Hepatocyte (in vitro differentiated cells): ENCODE data around the gene AIFM3. TPM values are rescaled to one million over a fixed set of nuclear protein-coding genes. Genes with fewer than 3 reads are reported as not detected.
A peak's percentile ranks its signal among the peaks of the same experiment; 100 is the strongest.

Experiments
- DNase-seq: peaks from one replicate; pipeline ENCODE4 v3.0.0-alpha.2; 2016; ENCODE audit warnings: low spot score
- H2AFZ ChIP-seq: fragments of 200-600 bp; sonication (generic); 2 replicates; pipeline ENCODE4 v1.6.0; 2016; ENCODE audit warnings: antibody characterized with exemption, mild to moderate bottlenecking
- H3K27ac ChIP-seq: fragments of 200-600 bp; sonication (generic); 2 replicates; pipeline ENCODE4 v1.5.1; 2016; ENCODE audit warnings: mild to moderate bottlenecking
- H3K27me3 ChIP-seq: fragments of 200-600 bp; sonication (generic); 2 replicates; pipeline ENCODE4 v1.6.1; 2016
- H3K36me3 ChIP-seq: fragments of 200-600 bp; sonication (generic); replicated peaks from 2 replicates; pipeline ENCODE4 v1.5.1; 2016; ENCODE audit warnings: low read depth; ENCODE audit not compliant: insufficient read depth
- H3K4me1 ChIP-seq: fragments of 200-600 bp; sonication (generic); 2 replicates; pipeline ENCODE4 v1.5.1; 2016; ENCODE audit warnings: mild to moderate bottlenecking, moderate library complexity; ENCODE audit not compliant: insufficient read depth
- H3K4me2 ChIP-seq: fragments of 200-600 bp; sonication (generic); 2 replicates; pipeline ENCODE4 v1.6.0; 2016
- H3K4me3 ChIP-seq: fragments of 200-600 bp; sonication (generic); 2 replicates; pipeline ENCODE4 v1.5.1; 2016; ENCODE audit warnings: mild to moderate bottlenecking
- H3K79me2 ChIP-seq: fragments of 200-600 bp; sonication (generic); 2 replicates; pipeline ENCODE4 v1.6.0; 2017; ENCODE audit warnings: mild to moderate bottlenecking
- H3K9me2 ChIP-seq: fragments of 200-600 bp; sonication (generic); replicated peaks from 2 replicates; pipeline ENCODE4 v1.6.0; 2017; ENCODE audit warnings: mild to moderate bottlenecking; ENCODE audit not compliant: insufficient read depth
- H3K9me3 ChIP-seq: fragments of 200-600 bp; sonication (generic); 2 replicates; pipeline ENCODE4 v1.5.1; 2016; ENCODE audit warnings: low read depth, mild to moderate bottlenecking
- H4K20me1 ChIP-seq: fragments of 200-600 bp; sonication (generic); 2 replicates; pipeline ENCODE4 v1.6.0; 2016; ENCODE audit warnings: mild to moderate bottlenecking; ENCODE audit not compliant: insufficient read depth, poor library complexity, severe bottlenecking
- CTCF ChIP-seq: fragments of 200-600 bp; sonication (generic); IDR thresholded peaks from 2 replicates; pipeline ENCODE4 v1.5.1; 2016; ENCODE audit warnings: antibody characterized with exemption, mild to moderate bottlenecking; ENCODE audit not compliant: poor library complexity
- EZH2 ChIP-seq: fragments of 200-600 bp; sonication (generic); IDR thresholded peaks from 2 replicates; pipeline ENCODE4 v1.6.1; 2016; ENCODE audit warnings: antibody characterized with exemption, mild to moderate bottlenecking, borderline replicate concordance
- EZH2phosphoT487 ChIP-seq: fragments of 200-600 bp; sonication (generic); IDR thresholded peaks from one replicate; pipeline ENCODE4 v1.6.1; 2018; ENCODE audit warnings: antibody characterized with exemption, mild to moderate bottlenecking, low read depth, moderate library complexity; ENCODE audit not compliant: unreplicated experiment, severe bottlenecking
- WGBS: methylation state at CpG from one replicate; pipeline ENCODE4 v1.1.6; 2016; ENCODE audit warnings: low lambda C conversion rate; ENCODE audit errors: missing lambda C conversion rate; 5-methylcytosine and 5-hydroxymethylcytosine counted together
- polyA plus RNA-seq: library from polyadenylated mRNA; unstranded; fragments of >200 nt; fragmentation: Nextera tagmentation; extraction: Ambion mirVana; gene quantifications from 2 replicates; pipeline ENCODE4 v1.2.1, GENCODE V29; 2016
- total RNA-seq: library from RNA; depleted of rRNA; stranded (reverse); fragments of >200 nt; gene quantifications from 2 replicates; pipeline ENCODE4 v1.2.3, GENCODE V29; 2014

AIFM3 gene
- total and polyA plus RNA-seq, 2 experiments from 2014 or later: 1.7 to 3.1 TPM

GRCh38 chr22:20956258-20957101 is 10.6 kb upstream of the AIFM3 start:
- TF ChIP-seq EZH2phosphoT487 (no peak), CTCF (no peak), EZH2 (no peak)
- H3K9me2 ChIP-seq: no peaks in the 10 kb centered on the region
- DNase-seq: peak; percentile 72
- peak overlapping the region; percentile 76 for H3K27ac ChIP-seq
- H4K20me1 ChIP-seq: no peaks in the 10 kb centered on the region
- no peaks in the 10 kb centered on the region for H3K27me3 ChIP-seq
- WGBS: 33% methylated on average over 27 of the region's 27 CpGs
- H3K9me3 ChIP-seq: no peaks in the 10 kb centered on the region
- H3K4me2 ChIP-seq: peak overlapping the region; percentile 99
- H2AFZ ChIP-seq: peak overlapping the region; percentile 43
- H3K79me2 ChIP-seq: peaks cover 42% of the 10 kb centered on the region
- H3K36me3 ChIP-seq: no peaks in the 10 kb centered on the region
- H3K4me3 ChIP-seq: peak overlapping the region; percentile 86
- peaks cover 33% of the 10 kb centered on the region for H3K4me1 ChIP-seq

- WGBS: 1% methylated on average over 41 of the region's 59 CpGs
- peaks cover 42% of the 10 kb centered on the region for H3K79me2 ChIP-seq
- no peaks in the 10 kb centered on the region for H4K20me1 ChIP-seq
- H2AFZ ChIP-seq: peak overlapping the region; percentile 43
- H3K4me3 ChIP-seq: peak overlapping the region; percentile 86
- peak overlapping the region; percentile 99 for H3K4me2 ChIP-seq
- peak overlapping the region; percentile 76 for H3K27ac ChIP-seq
- no peaks in the 10 kb centered on the region for H3K9me2 ChIP-seq
- H3K9me3 ChIP-seq: no peaks in the 10 kb centered on the region
- no peaks in the 10 kb centered on the region for H3K27me3 ChIP-seq
- H3K36me3 ChIP-seq: no peaks in the 10 kb centered on the region
- peak; percentile 61 for DNase-seq
- H3K4me1 ChIP-seq: peaks cover 26% of the 10 kb centered on the region
- peak; percentile 28 for TF ChIP-seq EZH2
- TF ChIP-seq CTCF: no peak
These were observed 9.9 kb upstream of the AIFM3 start for GRCh38 chr22:20957102-20957682.

- Histone ChIP-seq H3K27ac (peak overlapping the region; percentile 76), H3K79me2 (peaks cover 38% of the 10 kb centered on the region), H3K4me1 (peaks cover 21% of the 10 kb centered on the region), H2AFZ (peak overlapping the region; percentile 43), H3K36me3 (no peaks in the 10 kb centered on the region), H4K20me1 (no peaks in the 10 kb centered on the region), H3K9me2 (no peaks in the 10 kb centered on the region), H3K4me2 (peak overlapping the region; percentile 99), H3K9me3 (no peaks in the 10 kb centered on the region), H3K27me3 (no peaks in the 10 kb centered on the region), H3K4me3 (peak overlapping the region; percentile 86)
- 9% methylated on average over 19 of the region's 32 CpGs for WGBS
- DNase-seq: peak; percentile 71
- TF ChIP-seq EZH2: no peak
These were observed 9.2 kb upstream of the AIFM3 start for GRCh38 chr22:20957683-20958431.
